HG03575 (cell line): ENCODE measurements around the gene FMC1.

ENCODE experiments used
- ATAC-seq: cut with Tn5 transposase; IDR thresholded peaks from one replicate; pipeline ENCODE4 v1.9.1; 2021; ENCODE audit not compliant: unreplicated experiment, insufficient number of reproducible peaks, low FRiP score; ENCODE audit errors: extremely low read depth

FMC1 gene

GRCh38 chr7:139366400-139366799 lies 25.3 kb downstream of the FMC1 start:
- ATAC-seq = no peak

GRCh38 chr7:139367438-139368155 lies 26.5 kb downstream of the FMC1 start:
- ATAC-seq = no peak

- no peak for ATAC-seq
These were observed 29.3 kb downstream of the FMC1 start for GRCh38 chr7:139370301-139370942.

- no peak for ATAC-seq
These were observed 29.8 kb downstream of the FMC1 start for GRCh38 chr7:139370943-139371313.

GRCh38 chr7:139374246-139374645 lies 33.1 kb downstream of the FMC1 start:
- no peak for ATAC-seq

- ATAC-seq = no peak
These were observed 41.3 kb downstream of the FMC1 start for GRCh38 chr7:139382439-139382838.

GRCh38 chr7:139384611-139385010 lies 43.5 kb downstream of the FMC1 start:
- ATAC-seq = no peak

GRCh38 chr7:139387594-139387993 lies 46.5 kb downstream of the FMC1 start:
- ATAC-seq = no peak

GRCh38 chr7:139389091-139389490 lies 48.0 kb downstream of the FMC1 start:
- no peak for ATAC-seq

GRCh38 chr7:139389774-139390173 lies 48.6 kb downstream of the FMC1 start:
- ATAC-seq = no peak

GRCh38 chr7:139393621-139394211 lies 52.6 kb downstream of the FMC1 start:
- no peak for ATAC-seq

GRCh38 chr7:139394540-139394939 lies 53.4 kb downstream of the FMC1 start:
- ATAC-seq = no peak
